Renal cortical epithelial cell (primary cell): ENCODE results near the gene HAUS8. TPM values are rescaled to one million over a fixed set of nuclear protein-coding genes. Genes with fewer than 3 reads are reported as not detected.

Source experiments
- DNase-seq: peaks from one replicate; pipeline ENCODE4 v3.0.0-alpha.2; 2011; ENCODE audit warnings: low read depth
- total RNA-seq: library from RNA; depleted of rRNA; stranded (reverse); fragments of >200 nt; gene quantifications from 2 replicates; pipeline ENCODE4 v1.2.3, GENCODE V29; 2014

The HAUS8 gene
- total RNA-seq: 2.0 and 4.0 TPM in 2 replicates

- DNase-seq: peak; percentile 93
Observed at GRCh38 chr19:17075035-17075863, at the start of gene HAUS8, which contains the start of gene MYO9B. Gene HAUS8, minus strand, starts transcription at chr19:17075452. Its CDS starts 30 bp downstream, at chr19:17075422. Gene MYO9B, plus strand, starts transcription at chr19:17075777. Its CDS starts 25,941 bp downstream, at chr19:17101718.

GRCh38 chr19:17124025-17124424 lies 48.8 kb upstream of the HAUS8 start:
- DNase-seq: no peak

GRCh38 chr19:17123041-17123440 lies 47.8 kb upstream of the HAUS8 start:
- DNase-seq: no peak

GRCh38 chr19:17121736-17122293 lies 46.6 kb upstream of the HAUS8 start:
- DNase-seq: no peak

GRCh38 chr19:17118957-17119356 lies 43.7 kb upstream of the HAUS8 start:
- DNase-seq: no peak

GRCh38 chr19:17116996-17117702 lies 41.9 kb upstream of the HAUS8 start:
- no peak for DNase-seq

GRCh38 chr19:17114414-17114831 lies 39.2 kb upstream of the HAUS8 start:
- DNase-seq: no peak

- no peak for DNase-seq
Observed at GRCh38 chr19:17113127-17113785, 38.0 kb upstream of the HAUS8 start.

GRCh38 chr19:17112700-17113099 lies 37.4 kb upstream of the HAUS8 start:
- DNase-seq: no peak

GRCh38 chr19:17112271-17112670 lies 37.0 kb upstream of the HAUS8 start:
- DNase-seq: no peak

- DNase-seq: no peak
Observed at GRCh38 chr19:17111766-17112165, 36.5 kb upstream of the HAUS8 start.

- no peak for DNase-seq
Observed at GRCh38 chr19:17110599-17110966, 35.3 kb upstream of the HAUS8 start.

- no peak for DNase-seq
Observed at GRCh38 chr19:17109962-17110598, 34.8 kb upstream of the HAUS8 start.

- DNase-seq: no peak
Observed at GRCh38 chr19:17109300-17109699, 34.0 kb upstream of the HAUS8 start.

GRCh38 chr19:17108453-17108784 lies 33.2 kb upstream of the HAUS8 start:
- DNase-seq: no peak

GRCh38 chr19:17107546-17108452 lies 32.5 kb upstream of the HAUS8 start:
- peak; percentile 92 for DNase-seq

- DNase-seq: peak; percentile 13
Observed at GRCh38 chr19:17106964-17107363, 31.7 kb upstream of the HAUS8 start.

- DNase-seq: no peak
Observed at GRCh38 chr19:17105556-17105955, 30.3 kb upstream of the HAUS8 start.

GRCh38 chr19:17104679-17105078 lies 29.4 kb upstream of the HAUS8 start:
- DNase-seq: no peak

- peak; percentile 27 for DNase-seq
Observed at GRCh38 chr19:17103177-17103576, 27.9 kb upstream of the HAUS8 start.
